Lung (tissue), 12 donors: ENCODE measurements around the gene IGIP. TPM values are rescaled to one million over a fixed set of nuclear protein-coding genes. Genes with fewer than 3 reads are reported as not detected.

Source experiments
- ATAC-seq: fragments of 200-7000 bp; cut with Tn5 transposase; one replicate; pipeline ENCODE4 v1.9.1; 2020; ENCODE audit warnings: moderate number of reproducible peaks; ENCODE audit not compliant: insufficient read depth, low FRiP score
- DNase-seq, 3 donors: peaks; one replicate each; pipeline ENCODE4 v3.0.0-alpha.2; 2013 to 2017
- H3K27ac ChIP-seq, 2 donors: one replicate each; pipeline ENCODE4 v1.5.1; 2013; ENCODE audit warnings: mild to moderate bottlenecking in 2 of 2, moderate library complexity in 2 of 2, control low read depth in 1 of 2, inconsistent platforms in 1 of 2, low read depth in 1 of 2, low read length in 1 of 2
- H3K27me3 ChIP-seq, 3 donors: one replicate each; pipeline ENCODE4 v1.5.1; 2013; ENCODE audit warnings: low read length in 2 of 3; ENCODE audit not compliant: control insufficient read depth in 3 of 3, insufficient read depth in 3 of 3
- H3K36me3 ChIP-seq, 4 donors: one replicate each; pipeline ENCODE4 v1.5.1; 2013; ENCODE audit warnings: low read length in 4 of 4, mild to moderate bottlenecking in 1 of 4, moderate library complexity in 1 of 4; ENCODE audit not compliant: control insufficient read depth in 4 of 4, insufficient read depth in 4 of 4
- H3K4me1 ChIP-seq, 5 donors: one replicate each; pipeline ENCODE4 v1.5.1; 2013; ENCODE audit warnings: low read length in 5 of 5, mild to moderate bottlenecking in 2 of 5, moderate library complexity in 1 of 5; ENCODE audit not compliant: control insufficient read depth in 5 of 5, insufficient read depth in 5 of 5
- H3K4me3 ChIP-seq: one replicate; pipeline ENCODE4 v1.5.1; 2013; ENCODE audit warnings: mild to moderate bottlenecking, control low read depth, moderate library complexity
- H3K9ac ChIP-seq, 2 donors: one replicate each; pipeline ENCODE4 v1.5.1; 2013; ENCODE audit warnings: low read length in 2 of 2, control low read depth in 1 of 2; ENCODE audit not compliant: insufficient read depth in 1 of 2
- H3K9me3 ChIP-seq, 4 donors: one replicate each; pipeline ENCODE4 v1.5.1; 2013; ENCODE audit warnings: low read length in 3 of 4, mild to moderate bottlenecking in 1 of 4, moderate library complexity in 1 of 4; ENCODE audit not compliant: control insufficient read depth in 4 of 4, insufficient read depth in 3 of 4
- CTCF ChIP-seq: IDR thresholded peaks from 2 replicates; pipeline ENCODE4 v1.5.1; 2012; ENCODE audit warnings: mild to moderate bottlenecking; ENCODE audit errors: control extremely low read depth, extremely low read depth
- WGBS, 2 donors: extraction: QIAGEN DNeasy Blood & Tissue Kit; methylation state at CpG; one replicate each; pipeline ENCODE4 v1.1.7; 2013; 5-methylcytosine and 5-hydroxymethylcytosine counted together
- polyA plus RNA-seq, 2 donors: library from polyadenylated mRNA; stranded (reverse); fragments of 200-250 nt; gene quantifications; one replicate each; pipeline ENCODE4 v1.2.1, GENCODE V29; 2013
- total RNA-seq, 2 donors: library from RNA; depleted of rRNA in 1 of 2; stranded (reverse); fragments of >200 nt in 1 of 2; gene quantifications; one replicate each; pipeline ENCODE4 v1.2.1, GENCODE V29; 2014 to 2021
- donor health status: control.
- donor health status: control.
- donor health status: Bipolar disorder and iron deficiency.
- donor health status: healthy.
- donor health status: DM: yes; HTN: yes; CAD: no.

Gene IGIP
- total and polyA plus RNA-seq, 4 donors: 2.8 to 11.1 (median 7.5) TPM

GRCh38 chr5:140148508-140148907, 22.8 kb downstream of the IGIP start:
- Histone ChIP-seq H3K4me3 (no peak overlapping the region), H3K27me3 (peaks cover 0 to 33% (median 29%) of the 10 kb centered on the region in 3 donors), H3K9ac (no peak overlapping the region), H3K4me1 (peaks cover 0 to 27% (median 5%) of the 10 kb centered on the region in 5 donors), H3K27ac (no peak overlapping the region), H3K36me3 (no peaks in the 10 kb centered on the region), H3K9me3 (no peaks in the 10 kb centered on the region)
- ATAC-seq (no peak), DNase-seq (no peak)
- TF ChIP-seq CTCF: no peak
- 49 to 52% methylated on average over 6 of the region's 6 CpGs for WGBS, 2 donors

- no peak overlapping the region for H3K27ac ChIP-seq
- peaks cover 0 to 32% (median 25%) of the 10 kb centered on the region in 3 donors for H3K27me3 ChIP-seq
- no peak for TF ChIP-seq CTCF
- WGBS, 2 donors: 95% methylated on average over 2 of the region's 2 CpGs
- H3K9ac ChIP-seq: no peak overlapping the region
- ATAC-seq (no peak), DNase-seq (no peak)
- H3K4me3 ChIP-seq: no peak overlapping the region
- H3K36me3 ChIP-seq: no peaks in the 10 kb centered on the region
- H3K4me1 ChIP-seq: peaks cover 0 to 25% (median 5%) of the 10 kb centered on the region in 5 donors
- H3K9me3 ChIP-seq: no peaks in the 10 kb centered on the region
These were observed 24.5 kb downstream of the IGIP start for GRCh38 chr5:140150201-140150600.

DNA sequence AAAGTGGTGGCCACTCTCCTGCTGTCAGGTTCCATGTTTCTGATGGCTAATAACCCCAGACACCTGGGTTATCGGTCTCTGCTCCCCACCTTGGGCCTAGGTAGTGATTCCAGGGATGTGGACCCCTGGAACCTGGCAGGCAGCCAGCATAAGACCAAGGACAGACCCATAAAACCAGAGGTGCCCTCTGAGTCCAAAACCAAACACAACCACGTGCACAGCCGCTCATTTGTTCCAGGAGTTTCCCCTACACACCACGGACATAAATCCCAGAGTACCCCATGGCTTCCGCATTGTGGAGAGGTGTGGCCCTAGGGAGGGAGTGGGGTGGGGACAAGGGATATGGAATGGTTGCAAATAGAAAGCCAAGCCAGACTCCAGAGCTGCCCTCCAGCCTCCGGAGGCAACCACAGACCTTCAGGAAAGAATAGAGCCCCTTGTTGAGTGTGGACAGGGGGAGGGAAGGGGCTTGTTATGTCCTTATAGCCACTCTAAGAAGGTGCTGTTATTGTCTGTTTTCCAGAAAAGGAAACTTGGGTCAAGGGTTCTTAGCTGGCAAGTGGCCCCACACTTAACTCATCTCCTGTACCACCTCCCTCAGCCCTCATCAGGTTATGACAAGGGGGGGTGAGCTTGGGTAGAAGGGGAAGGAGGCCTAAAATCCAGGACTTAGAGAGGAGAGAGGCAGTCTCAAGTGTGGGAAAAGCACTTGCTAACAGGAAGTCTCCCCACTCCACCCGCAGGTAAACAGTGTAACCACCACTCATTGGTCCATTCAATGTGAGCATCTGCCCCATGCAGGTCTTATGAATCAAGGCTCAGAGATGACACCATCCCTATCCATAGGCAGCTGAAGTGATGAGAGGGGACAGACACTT, 25.6 kb downstream of the IGIP start:
- Histone ChIP-seq H3K4me1 (peaks cover 0 to 17% (median 2%) of the 10 kb centered on the region in 5 donors), H3K27ac (no peak overlapping the region), H3K27me3 (peaks cover 0 to 23% (median 21%) of the 10 kb centered on the region in 3 donors), H3K36me3 (no peaks in the 10 kb centered on the region), H3K9me3 (no peaks in the 10 kb centered on the region), H3K4me3 (no peak overlapping the region), H3K9ac (no peak overlapping the region)
- TF ChIP-seq CTCF: no peak
- DNase-seq (no peak), ATAC-seq (peak; percentile 42)
- WGBS, 2 donors: 68 to 84% methylated on average over 7 of the region's 7 CpGs
